ENCODE data around the gene FGF7. TPM values are rescaled to one million over a fixed set of nuclear protein-coding genes. Genes with fewer than 3 reads are reported as not detected.
A peak's percentile ranks its signal among the peaks of the same experiment; 100 is the strongest.

Gene FGF7
- total RNA-seq, 4 donors from 2014 or later: 102 to 240 (median 175) TPM

DNA sequence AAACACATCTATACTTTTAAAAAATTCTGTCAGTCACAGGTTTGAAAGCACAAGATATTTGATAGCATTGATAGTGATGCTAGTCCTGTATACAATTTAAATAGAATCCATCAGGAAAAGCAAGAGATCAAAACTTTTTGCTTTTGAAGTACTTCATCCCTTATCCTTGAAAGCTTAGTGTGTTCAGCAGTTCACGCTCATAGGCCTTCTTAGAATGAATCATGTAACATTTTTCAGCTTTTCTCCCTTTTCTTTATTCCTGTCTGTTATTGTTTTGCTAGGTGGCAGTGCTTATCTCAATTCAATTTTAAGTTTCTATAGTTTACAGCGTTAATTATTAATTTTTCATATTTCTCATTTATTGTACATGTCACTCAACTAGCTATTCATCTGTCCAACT is 69.1 kb downstream of the FGF7 start:
- WGBS, 2 donors: 91 to 94% methylated on average over 2 of the region's 2 CpGs
- TF ChIP-seq EP300 (IDR thresholded peaks at IDR 0.05) (no peak), POLR2A (IDR thresholded peaks at IDR 0.05) (no peak)
- TF ChIP-seq, protein P1, sequence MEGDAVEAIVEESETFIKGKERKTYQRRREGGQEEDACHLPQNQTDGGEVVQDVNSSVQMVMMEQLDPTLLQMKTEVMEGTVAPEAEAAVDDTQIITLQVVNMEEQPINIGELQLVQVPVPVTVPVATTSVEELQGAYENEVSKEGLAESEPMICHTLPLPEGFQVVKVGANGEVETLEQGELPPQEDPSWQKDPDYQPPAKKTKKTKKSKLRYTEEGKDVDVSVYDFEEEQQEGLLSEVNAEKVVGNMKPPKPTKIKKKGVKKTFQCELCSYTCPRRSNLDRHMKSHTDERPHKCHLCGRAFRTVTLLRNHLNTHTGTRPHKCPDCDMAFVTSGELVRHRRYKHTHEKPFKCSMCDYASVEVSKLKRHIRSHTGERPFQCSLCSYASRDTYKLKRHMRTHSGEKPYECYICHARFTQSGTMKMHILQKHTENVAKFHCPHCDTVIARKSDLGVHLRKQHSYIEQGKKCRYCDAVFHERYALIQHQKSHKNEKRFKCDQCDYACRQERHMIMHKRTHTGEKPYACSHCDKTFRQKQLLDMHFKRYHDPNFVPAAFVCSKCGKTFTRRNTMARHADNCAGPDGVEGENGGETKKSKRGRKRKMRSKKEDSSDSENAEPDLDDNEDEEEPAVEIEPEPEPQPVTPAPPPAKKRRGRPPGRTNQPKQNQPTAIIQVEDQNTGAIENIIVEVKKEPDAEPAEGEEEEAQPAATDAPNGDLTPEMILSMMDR (IDR thresholded peaks at IDR 0.05): no peak

DNA sequence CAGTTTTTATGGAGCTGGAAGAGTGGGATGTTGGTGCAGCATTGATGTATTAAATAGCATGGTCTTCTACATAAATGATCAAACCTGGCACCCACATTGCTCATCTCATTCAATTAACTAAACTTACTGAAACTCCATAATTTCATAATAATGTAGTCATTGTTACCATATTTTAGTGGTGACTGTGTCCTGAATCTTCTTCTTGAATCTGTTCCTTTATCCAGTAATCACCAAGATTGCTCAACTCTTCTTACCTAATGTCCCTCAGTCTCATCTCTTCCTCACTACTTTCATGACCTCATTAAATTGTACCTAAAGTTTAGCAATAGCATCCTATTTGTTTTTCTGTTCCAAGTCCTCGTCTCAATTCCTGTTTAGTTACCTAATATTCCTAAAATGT is 69.8 kb downstream of the FGF7 start:
- H3K9me3 ChIP-seq: no peaks in the 10 kb centered on the region
- peak overlapping the region in 2 of 4 donors; percentile 5 to 47 for H3K27ac ChIP-seq
- TF ChIP-seq POLR2A (IDR thresholded peaks at IDR 0.05) (no peak), EP300 (IDR thresholded peaks at IDR 0.05) (peak in 1 of 2 donors; percentile 76)
- TF ChIP-seq, protein P1 (IDR thresholded peaks at IDR 0.05): no peak
- DNase-seq (ENCODE audit: low spot score in 2 of 2): no peak
- H3K27me3 ChIP-seq: no peaks in the 10 kb centered on the region
- H3K4me1 ChIP-seq: peaks cover 0 to 15% (median 0%) of the 10 kb centered on the region in 4 donors
- no peak overlapping the region for H3K4me3 ChIP-seq
- WGBS, 2 donors: 75 to 77% methylated on average over 1 of the region's 1 CpG
- H3K36me3 ChIP-seq: peaks cover 0 to 6% (median 0%) of the 10 kb centered on the region in 3 donors

More for the DNA sequence above, 69.1 kb downstream of the FGF7 start:
- Histone ChIP-seq H3K36me3 (peaks cover 0 to 6% (median 0%) of the 10 kb centered on the region in 3 donors), H3K27me3 (no peaks in the 10 kb centered on the region), H3K9me3 (no peaks in the 10 kb centered on the region), H3K4me1 (peaks cover 0 to 15% (median 0%) of the 10 kb centered on the region in 4 donors), H3K27ac (no peak overlapping the region), H3K4me3 (no peak overlapping the region)
- no peak for DNase-seq (ENCODE audit: low spot score in 2 of 2)

DNA sequence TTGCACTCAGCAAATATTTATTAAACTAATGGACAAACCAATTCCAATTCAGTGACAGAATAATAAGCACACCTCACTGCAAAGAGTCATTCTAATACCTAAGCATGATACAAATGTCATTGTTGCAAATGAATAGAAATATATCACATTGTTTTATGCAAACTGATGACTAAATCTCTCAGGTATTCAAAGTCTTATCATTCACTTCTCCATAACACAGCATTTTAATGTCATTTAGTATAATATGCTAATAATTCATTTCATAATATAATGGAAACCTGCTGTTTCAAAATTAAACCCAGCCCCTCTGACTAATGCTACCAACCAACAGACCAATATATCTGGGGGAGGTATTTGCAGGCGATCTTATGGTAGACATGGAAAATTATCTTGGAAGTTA is 71.8 kb downstream of the FGF7 start:
- Histone ChIP-seq H3K27me3 (no peaks in the 10 kb centered on the region), H3K9me3 (no peaks in the 10 kb centered on the region), H3K4me3 (no peak overlapping the region), H3K36me3 (no peaks in the 10 kb centered on the region), H3K27ac (peak overlapping the region in 1 of 4 donors; percentile 57), H3K4me1 (peaks cover 0 to 15% (median 0%) of the 10 kb centered on the region in 4 donors)
- no peak for DNase-seq (ENCODE audit: low spot score in 2 of 2)
- TF ChIP-seq, protein P1 (IDR thresholded peaks at IDR 0.05): no peak
- TF ChIP-seq EP300 (IDR thresholded peaks at IDR 0.05) (no peak), POLR2A (IDR thresholded peaks at IDR 0.05) (no peak)
- WGBS, 2 donors: 97 to 100% methylated on average over 1 of the region's 1 CpG

DNA sequence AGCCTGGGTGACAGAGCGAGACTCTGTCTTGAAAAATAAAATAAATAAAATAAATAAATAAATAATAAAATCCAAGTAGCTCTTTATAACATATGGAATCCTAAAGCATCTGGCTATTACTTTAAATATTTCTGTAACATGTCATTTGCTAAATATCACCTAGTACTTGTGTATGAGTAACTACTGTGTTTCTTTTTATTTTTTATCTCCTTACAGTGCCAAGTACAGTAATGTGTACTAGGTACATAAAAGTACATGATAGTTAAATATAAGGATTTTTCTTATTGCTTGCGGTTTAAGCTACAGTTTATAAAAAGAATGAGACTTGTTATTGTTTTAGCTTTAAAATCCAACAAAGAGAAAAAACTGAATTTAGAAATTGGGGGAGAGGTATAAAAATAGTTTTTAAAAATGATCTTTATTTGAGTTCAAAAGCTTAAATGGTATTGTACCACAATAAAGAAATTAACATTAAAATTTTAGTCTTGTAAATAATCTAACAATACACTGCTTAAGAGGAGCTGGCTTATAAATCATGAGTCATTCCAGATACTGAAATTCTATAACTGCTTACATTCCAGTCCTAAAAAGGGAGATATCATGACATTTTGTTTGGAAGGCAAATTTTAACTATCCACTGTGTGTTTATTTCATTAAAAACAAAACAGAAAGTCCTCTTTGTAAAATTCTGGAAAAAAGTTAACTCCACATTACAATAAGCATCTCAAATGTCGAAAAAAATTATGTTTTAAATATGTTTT is 73.1 kb downstream of the FGF7 start:
- Histone ChIP-seq H3K27me3 (no peaks in the 10 kb centered on the region), H3K4me3 (no peak overlapping the region), H3K27ac (peak overlapping the region in 2 of 4 donors; percentile 1 to 52), H3K4me1 (peaks cover 0 to 15% (median 0%) of the 10 kb centered on the region in 4 donors), H3K36me3 (no peaks in the 10 kb centered on the region), H3K9me3 (peaks cover 0 to 5% (median 0%) of the 10 kb centered on the region in 4 donors)
- DNase-seq (ENCODE audit: low spot score in 2 of 2): no peak
- TF ChIP-seq EP300 (IDR thresholded peaks at IDR 0.05): no peak
- TF ChIP-seq, protein P1 (IDR thresholded peaks at IDR 0.05): no peak
- no peak for TF ChIP-seq POLR2A (IDR thresholded peaks at IDR 0.05)
- 50 to 52% methylated on average over 3 of the region's 3 CpGs for WGBS, 2 donors

DNA sequence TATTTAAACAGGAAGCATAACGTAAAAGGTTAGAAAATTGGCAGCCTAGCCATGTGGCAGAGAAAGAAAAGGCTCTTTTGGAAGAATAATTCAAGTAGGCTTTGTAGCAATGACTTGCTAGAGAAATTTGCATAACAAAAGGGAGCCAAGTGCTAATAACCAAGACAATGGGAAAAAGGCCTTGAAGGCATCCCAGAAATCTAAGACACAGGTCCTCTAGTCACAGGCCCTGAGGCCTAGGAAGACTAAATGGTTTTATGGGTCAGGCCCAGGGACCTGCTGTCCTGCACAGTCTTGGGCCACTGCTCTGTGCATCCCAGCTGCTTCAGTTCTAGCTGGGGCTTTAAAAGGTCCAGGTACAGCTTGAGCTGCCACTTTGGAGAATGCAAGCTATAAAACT is 78.5 kb downstream of the FGF7 start:
- Histone ChIP-seq H3K9me3 (peaks cover 0 to 20% (median 3%) of the 10 kb centered on the region in 4 donors), H3K4me3 (no peak overlapping the region), H3K27me3 (no peaks in the 10 kb centered on the region), H3K27ac (no peak overlapping the region), H3K36me3 (peaks cover 0 to 5% (median 0%) of the 10 kb centered on the region in 3 donors), H3K4me1 (no peaks in the 10 kb centered on the region)
- TF ChIP-seq EP300 (IDR thresholded peaks at IDR 0.05) (no peak), POLR2A (IDR thresholded peaks at IDR 0.05) (no peak)
- TF ChIP-seq, protein P1 (IDR thresholded peaks at IDR 0.05): no peak
- 59 to 74% methylated on average over 1 of the region's 1 CpG for WGBS, 2 donors
- DNase-seq (ENCODE audit: low spot score in 2 of 2): no peak
